ENCODE measurements around the gene CBLIF. TPM values are rescaled to one million over a fixed set of nuclear protein-coding genes. Genes with fewer than 3 reads are reported as not detected.

The CBLIF gene
- total and polyA plus RNA-seq, 8 donors = 0.05 to 2.1 (median 0.58) TPM; not detected in 4

DNA sequence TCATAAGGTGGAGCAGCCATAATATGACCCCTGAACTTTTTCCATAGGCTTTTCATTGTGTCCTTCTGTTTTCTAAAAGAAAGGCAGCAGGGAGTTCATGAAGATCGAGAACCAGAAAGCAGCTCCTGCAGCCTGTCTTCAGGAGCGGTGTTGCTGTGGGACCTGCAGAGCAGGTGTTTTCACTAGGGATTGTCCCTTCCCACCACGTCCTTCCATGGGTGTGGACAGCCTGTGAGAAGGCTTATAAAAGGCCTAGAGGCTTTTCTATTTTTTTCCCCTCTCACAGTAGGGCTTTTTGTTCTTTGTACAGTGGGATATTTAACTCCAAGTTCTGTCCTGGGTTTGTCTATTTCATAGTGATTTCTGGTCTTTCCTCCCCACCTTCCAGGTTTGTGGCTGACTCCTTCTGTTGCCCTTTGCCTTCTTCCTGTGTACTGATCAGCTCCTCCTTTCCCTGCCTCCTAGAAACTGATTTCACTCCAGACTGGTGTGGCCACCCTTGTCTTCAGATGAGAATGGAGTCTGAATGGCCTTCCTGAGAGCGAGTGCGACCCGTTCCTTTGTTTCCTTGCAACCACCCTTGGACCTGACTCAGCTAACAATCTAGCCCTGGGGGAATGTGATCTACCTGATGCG, 44.8 kb downstream of the CBLIF start:
- Histone ChIP-seq H3K9me3 (no peaks in the 10 kb centered on the region), H3K27me3 (no peaks in the 10 kb centered on the region), H3K36me3 (peaks cover 0 to 27% (median 4%) of the 10 kb centered on the region in 3 donors), H3K4me1 (no peaks in the 10 kb centered on the region), H3K27ac (no peak overlapping the region), H3K4me3 (no peak overlapping the region)
- FAIRE-seq = no peak
- no peak for TF ChIP-seq CTCF (IDR thresholded peaks at IDR 0.05)
- intact Hi-C loops (cut with DNase I) = loop anchor here in 2 of 3 donors (5.0 kb wide), 1 partner anchor 48 kb away; no protein-coding TSS in a partner anchor
- WGBS, 2 donors = 86% methylated on average over 7 of the region's 7 CpGs
- no peak for DNase-seq
- no peak for ATAC-seq

DNA sequence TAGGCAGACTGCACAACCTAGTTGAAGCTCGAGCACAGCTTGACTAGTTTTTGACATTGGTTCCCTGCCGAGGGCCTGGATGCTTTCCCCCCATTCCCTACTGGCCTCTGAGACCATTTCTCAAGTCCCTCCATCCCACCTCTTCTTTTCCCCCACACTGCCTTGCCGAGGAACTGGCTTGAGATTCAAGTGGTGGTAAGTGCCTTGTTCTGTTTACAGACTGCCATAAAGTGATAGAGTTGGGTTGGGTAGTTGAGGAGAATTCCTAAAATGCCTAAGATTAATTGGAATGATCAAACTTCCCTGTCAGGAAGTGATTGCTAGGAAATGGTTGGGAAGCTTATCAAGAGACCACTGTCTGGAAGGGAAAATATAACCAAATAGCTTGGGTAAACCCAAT, 50.9 kb downstream of the CBLIF start:
- intact Hi-C loops (cut with DNase I) = no loop called here
- TF ChIP-seq CTCF (IDR thresholded peaks at IDR 0.05) = no peak
- Histone ChIP-seq H3K4me1 (no peaks in the 10 kb centered on the region), H3K4me3 (no peak overlapping the region), H3K27me3 (no peaks in the 10 kb centered on the region), H3K27ac (no peak overlapping the region), H3K36me3 (peaks cover 0 to 57% (median 18%) of the 10 kb centered on the region in 3 donors), H3K9me3 (no peaks in the 10 kb centered on the region)
- DNase-seq = no peak
- no peak for FAIRE-seq
- no peak for ATAC-seq
- 80 to 96% methylated on average over 3 of the region's 3 CpGs for WGBS, 2 donors

DNA sequence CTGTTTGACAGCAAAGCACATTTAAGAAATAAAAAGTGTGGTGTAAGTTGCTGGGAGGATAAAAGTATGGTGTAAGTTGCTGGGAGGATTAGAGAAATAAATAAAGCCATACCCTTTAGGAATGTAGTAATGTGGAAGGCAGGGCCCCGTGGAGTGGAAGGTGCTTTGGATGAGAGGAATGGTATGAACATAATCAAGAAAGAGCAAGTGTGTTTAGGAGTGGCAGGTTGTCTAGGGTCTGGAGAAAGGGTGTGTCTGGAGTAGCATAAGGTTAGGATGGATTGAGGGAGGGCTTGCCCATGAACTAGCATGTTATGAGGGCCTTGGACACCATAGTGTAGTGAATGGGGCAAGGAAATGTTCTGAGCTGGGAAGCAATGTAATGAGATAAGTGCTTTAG, 52.8 kb downstream of the CBLIF start:
- FAIRE-seq = no peak
- H3K9me3 ChIP-seq = no peaks in the 10 kb centered on the region
- no peak overlapping the region for H3K4me3 ChIP-seq
- no peak for ATAC-seq
- 89% methylated on average over 1 of the region's 1 CpG for WGBS, 2 donors
- H3K4me1 ChIP-seq = peaks cover 5% of the 10 kb centered on the region in 3 donors
- DNase-seq = no peak
- H3K27me3 ChIP-seq = no peaks in the 10 kb centered on the region
- no peak overlapping the region for H3K27ac ChIP-seq
- H3K36me3 ChIP-seq = peaks cover 0 to 54% (median 18%) of the 10 kb centered on the region in 3 donors
- no peak for TF ChIP-seq CTCF (IDR thresholded peaks at IDR 0.05)
- intact Hi-C loops (cut with DNase I) = no loop called here

DNA sequence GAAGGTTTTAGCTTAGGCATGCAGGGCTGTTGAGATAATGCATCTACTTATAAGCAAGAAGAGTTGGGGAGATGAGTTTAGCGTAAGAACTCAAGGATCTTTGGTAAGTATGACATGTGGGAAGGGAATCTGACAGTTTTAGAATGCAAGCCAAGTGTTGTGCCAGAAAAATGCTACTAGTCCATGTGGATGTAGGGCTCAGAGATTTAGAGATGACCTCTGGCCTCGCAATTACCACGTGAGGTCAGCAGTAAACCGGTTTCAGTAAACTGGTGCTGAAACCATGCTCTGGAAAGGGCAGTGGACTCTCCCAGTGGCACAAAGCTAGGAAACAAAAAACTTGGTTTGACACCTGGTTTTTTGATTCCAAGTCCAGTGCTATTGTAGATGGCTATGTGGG, 53.7 kb downstream of the CBLIF start:
- DNase-seq = no peak
- peaks cover 10 to 12% (median 11%) of the 10 kb centered on the region in 3 donors for H3K4me1 ChIP-seq

More for the DNA sequence above, 53.7 kb downstream of the CBLIF start:
- Histone ChIP-seq H3K9me3 (no peaks in the 10 kb centered on the region), H3K27me3 (no peaks in the 10 kb centered on the region), H3K27ac (no peak overlapping the region), H3K36me3 (peaks cover 0 to 46% (median 18%) of the 10 kb centered on the region in 3 donors), H3K4me3 (no peak overlapping the region)
- intact Hi-C loops (cut with DNase I) = no loop called here
- WGBS, 2 donors = 93 to 94% methylated on average over 4 of the region's 4 CpGs
- ATAC-seq (no peak), FAIRE-seq (no peak)
- no peak for TF ChIP-seq CTCF (IDR thresholded peaks at IDR 0.05)

Measured in pancreas (tissue), 10 donors.